SU-DHL-6 (cell line): Measurements from ENCODE around the gene RHBDF2.

Source experiments
- EZH2phosphoT487 ChIP-seq: fragments of 200-600 bp; sonication (generic), shearing (Covaris generic); conservative IDR thresholded peaks from 2 replicates; pipeline ENCODE4 v1.6.1; 2018; ENCODE audit warnings: mild to moderate bottlenecking, antibody characterized with exemption, low read length, moderate library complexity, mixed read lengths
- TF ChIP-seq, protein P1 (sequence below): fragments of 200-600 bp; sonication (generic); IDR thresholded peaks from one replicate; pipeline ENCODE4 v1.5.1; 2017; ENCODE audit warnings: antibody characterized with exemption, mild to moderate bottlenecking, low read length, moderate library complexity; ENCODE audit not compliant: insufficient read depth, poor library complexity, severe bottlenecking

GRCh38 chr17:76536511-76537287, 35.5 kb upstream of the RHBDF2 start:
- TF ChIP-seq, protein P1, sequence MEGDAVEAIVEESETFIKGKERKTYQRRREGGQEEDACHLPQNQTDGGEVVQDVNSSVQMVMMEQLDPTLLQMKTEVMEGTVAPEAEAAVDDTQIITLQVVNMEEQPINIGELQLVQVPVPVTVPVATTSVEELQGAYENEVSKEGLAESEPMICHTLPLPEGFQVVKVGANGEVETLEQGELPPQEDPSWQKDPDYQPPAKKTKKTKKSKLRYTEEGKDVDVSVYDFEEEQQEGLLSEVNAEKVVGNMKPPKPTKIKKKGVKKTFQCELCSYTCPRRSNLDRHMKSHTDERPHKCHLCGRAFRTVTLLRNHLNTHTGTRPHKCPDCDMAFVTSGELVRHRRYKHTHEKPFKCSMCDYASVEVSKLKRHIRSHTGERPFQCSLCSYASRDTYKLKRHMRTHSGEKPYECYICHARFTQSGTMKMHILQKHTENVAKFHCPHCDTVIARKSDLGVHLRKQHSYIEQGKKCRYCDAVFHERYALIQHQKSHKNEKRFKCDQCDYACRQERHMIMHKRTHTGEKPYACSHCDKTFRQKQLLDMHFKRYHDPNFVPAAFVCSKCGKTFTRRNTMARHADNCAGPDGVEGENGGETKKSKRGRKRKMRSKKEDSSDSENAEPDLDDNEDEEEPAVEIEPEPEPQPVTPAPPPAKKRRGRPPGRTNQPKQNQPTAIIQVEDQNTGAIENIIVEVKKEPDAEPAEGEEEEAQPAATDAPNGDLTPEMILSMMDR: no peak
- TF ChIP-seq EZH2phosphoT487: no peak
